ENCODE measurements around the gene OXT. TPM values are rescaled to one million over a fixed set of nuclear protein-coding genes. Genes with fewer than 3 reads are reported as not detected.

OXT gene
- total RNA-seq, 1 donor from 2014 or later = not detected

GRCh38 chr20:3093861-3094361, 22.5 kb downstream of the OXT start:
- no peaks in the 10 kb centered on the region for H3K36me3 Mint-ChIP-seq (ENCODE audit: unreplicated experiment)
- TF ChIP-seq CTCF (IDR thresholded peaks at IDR 0.05; ENCODE audit: partially characterized antibody, unreplicated experiment) = no peak
- H3K9me3 Mint-ChIP-seq (ENCODE audit: unreplicated experiment) = peaks cover 7% of the 10 kb centered on the region
- peaks cover 5% of the 10 kb centered on the region for H3K4me1 Mint-ChIP-seq (ENCODE audit: low read depth, unreplicated experiment)
- DNase-seq = no peak
- peaks cover 7% of the 10 kb centered on the region for H3K27me3 Mint-ChIP-seq (ENCODE audit: unreplicated experiment)
- H3K4me3 Mint-ChIP-seq (ENCODE audit: unreplicated experiment) = no peak overlapping the region
- H3K27ac Mint-ChIP-seq (ENCODE audit: unreplicated experiment) = no peak overlapping the region

- peaks cover 4% of the 10 kb centered on the region for H3K27me3 Mint-ChIP-seq (ENCODE audit: unreplicated experiment)
- H3K9me3 Mint-ChIP-seq (ENCODE audit: unreplicated experiment) = peaks cover 6% of the 10 kb centered on the region
- no peak for DNase-seq
- H3K27ac Mint-ChIP-seq (ENCODE audit: unreplicated experiment) = no peak overlapping the region
- no peak overlapping the region for H3K4me3 Mint-ChIP-seq (ENCODE audit: unreplicated experiment)
- TF ChIP-seq CTCF (IDR thresholded peaks at IDR 0.05; ENCODE audit: partially characterized antibody, unreplicated experiment) = no peak
- H3K36me3 Mint-ChIP-seq (ENCODE audit: unreplicated experiment) = no peaks in the 10 kb centered on the region
- peaks cover 5% of the 10 kb centered on the region for H3K4me1 Mint-ChIP-seq (ENCODE audit: low read depth, unreplicated experiment)
These were observed 23.6 kb downstream of the OXT start for GRCh38 chr20:3094848-3095629.

GRCh38 chr20:3100480-3100879, 29.1 kb downstream of the OXT start:
- Mint-ChIP-seq H3K4me3 (ENCODE audit: unreplicated experiment) (no peak overlapping the region), H3K27ac (ENCODE audit: unreplicated experiment) (no peak overlapping the region), H3K9me3 (ENCODE audit: unreplicated experiment) (no peaks in the 10 kb centered on the region), H3K36me3 (ENCODE audit: unreplicated experiment) (no peaks in the 10 kb centered on the region), H3K4me1 (ENCODE audit: low read depth, unreplicated experiment) (peaks cover 3% of the 10 kb centered on the region), H3K27me3 (ENCODE audit: unreplicated experiment) (no peaks in the 10 kb centered on the region)
- TF ChIP-seq CTCF (IDR thresholded peaks at IDR 0.05; ENCODE audit: partially characterized antibody, unreplicated experiment) = no peak
- DNase-seq = no peak

GRCh38 chr20:3101251-3101650, 29.8 kb downstream of the OXT start:
- no peaks in the 10 kb centered on the region for H3K9me3 Mint-ChIP-seq (ENCODE audit: unreplicated experiment)
- no peak for DNase-seq
- no peak overlapping the region for H3K4me3 Mint-ChIP-seq (ENCODE audit: unreplicated experiment)
- no peak for TF ChIP-seq CTCF (IDR thresholded peaks at IDR 0.05; ENCODE audit: partially characterized antibody, unreplicated experiment)
- H3K36me3 Mint-ChIP-seq (ENCODE audit: unreplicated experiment) = no peaks in the 10 kb centered on the region
- no peak overlapping the region for H3K27ac Mint-ChIP-seq (ENCODE audit: unreplicated experiment)
- H3K27me3 Mint-ChIP-seq (ENCODE audit: unreplicated experiment) = no peaks in the 10 kb centered on the region
- peaks cover 3% of the 10 kb centered on the region for H3K4me1 Mint-ChIP-seq (ENCODE audit: low read depth, unreplicated experiment)

All from glutamatergic neuron (in vitro differentiated cells).